AG09319 (cell line): ENCODE results near the gene PCBD2.

Experiments
- DNase-seq: peaks from one replicate; pipeline ENCODE4 v3.0.0-alpha.2; 2010; ENCODE audit warnings: low read depth; ENCODE audit errors: extremely low read depth
- CTCF ChIP-seq: IDR thresholded peaks from 2 replicates; pipeline ENCODE4 v1.5.1; 2011; ENCODE audit warnings: low read depth, mild to moderate bottlenecking, inconsistent platforms, low read length, moderate library complexity

The PCBD2 gene

GRCh38 chr5:134948911-134949310 is 44.0 kb downstream of the PCBD2 start:
- no peak for DNase-seq
- no peak for TF ChIP-seq CTCF

GRCh38 chr5:134949316-134949715 is 44.4 kb downstream of the PCBD2 start:
- no peak for TF ChIP-seq CTCF
- no peak for DNase-seq

DNA sequence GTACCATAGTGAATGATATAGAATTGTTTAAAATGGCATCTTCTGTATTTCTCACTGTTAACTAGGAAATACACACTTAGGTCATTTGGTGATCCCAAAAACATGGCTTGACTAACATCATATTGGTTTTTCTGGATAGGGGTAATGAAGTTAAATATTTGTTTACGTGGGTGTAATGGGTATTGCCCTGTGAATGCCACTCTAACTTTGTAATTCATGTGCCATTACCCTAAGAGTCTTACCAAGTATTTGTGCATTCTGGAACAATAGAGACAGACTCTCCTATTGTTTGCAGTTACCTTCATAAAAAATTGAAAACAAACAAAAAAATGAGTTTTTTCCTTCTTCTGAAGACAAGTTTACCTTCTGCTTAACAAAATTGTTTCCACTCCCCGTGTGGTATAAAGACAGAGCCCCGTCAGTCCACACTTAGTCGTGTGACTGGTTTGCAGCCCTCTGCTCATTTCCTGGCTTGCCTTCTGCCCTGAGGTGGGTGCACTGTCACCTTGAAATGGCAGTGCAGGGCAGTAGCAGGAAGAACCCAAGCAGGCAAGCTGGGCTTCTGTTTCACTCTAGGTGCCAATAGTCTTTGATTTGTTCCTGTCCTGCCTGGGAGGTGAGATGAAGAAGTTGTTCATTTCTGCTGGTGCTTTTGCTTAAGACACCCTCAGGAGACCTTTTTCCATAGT is 53.1 kb downstream of the PCBD2 start:
- no peak for DNase-seq
- no peak for TF ChIP-seq CTCF

GRCh38 chr5:134958755-134959154 is 53.8 kb downstream of the PCBD2 start:
- DNase-seq, result no peak
- no peak for TF ChIP-seq CTCF

- no peak for DNase-seq
- no peak for TF ChIP-seq CTCF
These were observed 58.2 kb downstream of the PCBD2 start for GRCh38 chr5:134963098-134963497.

- no peak for DNase-seq
- TF ChIP-seq CTCF, result no peak
These were observed 59.7 kb downstream of the PCBD2 start for GRCh38 chr5:134964359-134965270.

DNA sequence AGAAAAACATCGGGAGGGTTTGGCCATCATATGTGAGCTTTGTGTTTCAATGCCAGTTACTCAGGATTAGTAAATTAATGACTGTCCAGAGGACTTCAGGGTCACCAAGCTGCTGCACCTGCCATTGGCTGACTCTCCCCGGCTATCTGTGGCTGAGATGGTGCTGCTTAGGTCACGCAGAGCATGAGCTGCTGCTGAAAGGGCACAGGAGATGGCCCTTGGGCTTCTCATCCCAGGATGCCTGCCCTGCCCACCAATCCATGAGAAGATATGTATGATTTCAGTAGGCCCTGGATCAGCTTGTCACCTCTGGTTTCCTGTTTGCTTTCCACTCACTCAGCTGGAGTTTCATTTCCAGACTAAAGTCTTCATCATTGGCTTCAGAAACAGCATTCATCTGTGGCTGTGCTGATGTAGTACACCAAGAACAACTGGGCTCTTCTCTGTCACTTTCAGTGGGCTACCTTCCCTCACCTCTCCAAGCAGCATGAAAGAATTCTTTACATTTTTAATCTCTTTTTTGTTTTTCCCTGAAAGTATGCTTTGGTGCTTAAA is 60.4 kb downstream of the PCBD2 start:
- no peak for DNase-seq

More for the DNA sequence above, 60.4 kb downstream of the PCBD2 start:
- no peak for TF ChIP-seq CTCF
